GM18505 (cell line): Measurements from ENCODE around the gene NPHS1.
"Not testable (repeated sequence)": the region's sequence is repeated elsewhere in the genome, so short reads cannot be mapped to it uniquely, and the experiment has no call there.

ENCODE experiments used
- ATAC-seq: cut with Tn5 transposase; IDR thresholded peaks from one replicate; pipeline ENCODE4 v1.9.1; 2021; ENCODE audit not compliant: unreplicated experiment
- POLR2A ChIP-seq: IDR thresholded peaks from 4 replicates; pipeline ENCODE4 v1.6.1; 2011; ENCODE audit warnings: borderline replicate concordance; ENCODE audit not compliant: insufficient read depth, insufficient read length; ENCODE audit errors: extremely low read depth

Gene NPHS1

DNA sequence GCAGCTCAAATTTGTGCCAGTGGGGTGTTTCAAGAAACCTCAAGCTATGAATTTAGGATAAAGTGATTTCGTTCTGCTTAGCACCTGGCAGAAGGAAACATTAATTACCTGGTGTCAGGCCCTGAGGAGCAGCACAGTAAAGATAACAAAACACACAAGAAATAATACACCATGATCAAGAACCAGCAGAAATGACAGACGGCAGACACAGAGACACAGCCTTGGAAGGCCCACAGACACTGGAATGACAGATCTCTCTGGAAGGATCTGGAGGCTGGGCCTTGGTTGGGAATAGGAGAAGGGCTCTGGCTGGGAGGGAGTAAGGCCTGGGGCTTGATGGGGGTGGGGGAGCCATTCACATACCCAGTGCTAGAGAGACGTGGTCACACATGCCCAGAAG lies 50.5 kb downstream of the NPHS1 start:
- TF ChIP-seq POLR2A, result no peak

DNA sequence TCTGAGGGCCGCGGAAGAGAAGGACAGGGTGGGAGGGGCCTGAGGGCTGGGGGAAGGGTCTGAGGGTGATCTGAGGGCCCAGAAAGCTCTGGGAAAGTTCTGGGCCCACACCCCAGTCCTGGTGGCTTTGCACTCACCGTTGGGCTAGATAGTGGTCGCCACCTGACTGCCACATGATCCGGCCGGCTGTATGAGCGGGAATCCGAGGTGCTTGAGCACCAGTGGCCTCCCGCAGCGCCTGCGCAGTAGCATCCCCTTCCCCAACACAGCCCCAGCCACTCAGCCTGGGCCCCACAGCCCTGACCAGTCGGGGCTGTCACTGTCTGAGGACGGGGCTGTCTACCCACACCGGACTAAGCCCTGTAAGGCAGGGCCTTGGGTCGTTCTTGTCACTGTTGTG lies 54.6 kb downstream of the NPHS1 start:
- no peak for ATAC-seq
- no peak for TF ChIP-seq POLR2A

More for the DNA sequence above, 50.5 kb downstream of the NPHS1 start:
- ATAC-seq, result no peak

DNA sequence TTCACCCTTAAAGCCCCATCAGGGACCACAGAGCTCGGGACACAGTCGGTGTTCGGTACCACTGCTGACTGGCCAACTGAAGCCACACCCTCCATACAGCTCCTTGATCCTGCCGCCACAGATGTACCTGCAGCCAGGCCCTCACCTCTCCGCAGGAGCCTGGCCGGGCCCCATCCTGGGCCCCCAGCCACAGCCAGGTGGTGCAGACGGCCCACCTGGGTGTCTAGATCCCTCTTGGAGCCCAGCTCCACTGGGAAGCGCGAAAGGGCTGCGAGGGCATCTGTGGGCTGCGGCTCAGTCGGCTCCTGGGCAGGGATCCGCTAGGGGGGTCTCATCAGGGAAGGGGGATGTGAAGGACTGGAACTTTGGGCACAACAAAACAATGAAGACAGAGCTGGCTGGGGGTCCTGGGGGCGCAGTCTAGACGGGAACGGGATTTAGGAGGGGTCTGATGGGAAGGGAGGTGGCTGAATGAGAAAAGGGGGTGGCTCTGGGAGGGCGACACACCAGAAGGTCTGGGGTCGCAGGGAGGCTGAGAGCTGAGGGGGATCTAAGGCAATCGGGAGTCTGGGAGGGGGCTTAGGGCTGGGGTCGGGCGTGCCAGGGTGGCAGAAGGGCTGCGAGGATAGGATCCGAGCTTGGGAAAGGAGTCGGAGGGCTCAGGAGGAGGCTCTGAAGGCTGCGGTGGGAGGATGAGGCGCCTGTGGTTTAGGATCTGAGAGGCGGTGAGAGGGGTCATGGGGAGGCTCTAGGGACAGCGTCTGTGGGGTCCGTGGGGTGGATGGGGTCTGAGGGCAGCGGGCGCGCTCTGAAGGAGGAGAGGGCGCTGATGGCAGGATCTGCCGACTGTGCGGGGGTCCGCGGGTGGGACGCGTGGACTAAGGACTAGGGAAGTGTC lies 55.4 kb downstream of the NPHS1 start:
- no peak for TF ChIP-seq POLR2A
- ATAC-seq, result no peak

DNA sequence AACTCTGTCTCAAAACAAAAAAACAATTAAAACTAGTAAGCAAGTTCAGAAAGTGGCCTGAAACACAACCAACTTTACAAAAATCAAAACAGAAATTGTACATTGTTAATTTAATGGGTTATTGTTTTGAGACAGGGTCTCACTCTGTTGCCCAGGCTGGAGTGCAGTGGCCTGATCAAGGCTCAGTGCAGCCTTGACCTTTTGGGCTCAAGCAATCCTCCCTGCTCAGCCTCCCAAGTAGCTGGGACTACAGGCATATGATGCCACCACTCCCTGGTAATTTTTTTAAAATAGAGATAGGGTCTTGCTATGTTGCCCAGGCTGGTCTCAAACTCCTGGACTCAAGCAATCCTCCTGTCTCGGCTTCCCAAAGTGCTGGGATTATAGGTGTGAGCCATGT lies 56.7 kb downstream of the NPHS1 start:
- ATAC-seq, result not testable (repeated sequence)

DNA sequence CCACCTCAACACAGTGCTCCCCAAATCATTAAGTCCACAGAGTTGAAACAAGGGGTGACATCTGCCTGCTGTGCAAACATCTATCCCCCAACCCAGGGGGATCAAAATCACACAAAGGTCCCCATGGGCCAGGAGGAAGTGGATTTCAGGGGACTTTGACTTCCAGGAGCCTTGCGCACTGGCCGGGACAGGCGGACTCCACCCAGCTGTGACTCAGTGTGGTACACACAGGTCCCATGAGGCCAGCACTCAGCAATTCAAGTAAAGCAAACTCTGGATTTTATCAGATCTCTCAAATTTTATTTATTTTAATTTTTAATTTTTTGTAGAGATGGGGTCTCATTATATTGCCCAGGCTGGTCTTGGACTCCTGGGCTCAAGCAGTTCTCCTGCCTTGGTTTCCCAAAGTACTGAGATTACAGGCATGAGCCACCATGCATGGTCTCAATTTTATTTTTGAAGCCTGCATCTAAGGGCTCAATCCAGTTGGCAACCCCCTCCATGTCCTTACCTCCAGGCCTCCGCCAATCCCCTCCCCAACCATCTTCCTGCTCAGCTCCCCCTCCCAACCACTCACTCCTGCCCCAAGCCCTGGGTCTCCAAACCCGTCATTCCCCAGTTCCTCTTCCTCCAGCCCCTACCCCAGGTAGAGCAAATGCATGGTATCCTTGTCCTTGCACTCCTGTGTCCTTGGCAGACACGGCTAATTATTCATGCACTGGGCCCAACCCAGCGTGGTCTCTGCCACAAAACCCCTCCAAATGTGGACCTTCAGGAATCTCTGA lies 58.7 kb downstream of the NPHS1 start:
- no peak for ATAC-seq
- TF ChIP-seq POLR2A, result no peak

DNA sequence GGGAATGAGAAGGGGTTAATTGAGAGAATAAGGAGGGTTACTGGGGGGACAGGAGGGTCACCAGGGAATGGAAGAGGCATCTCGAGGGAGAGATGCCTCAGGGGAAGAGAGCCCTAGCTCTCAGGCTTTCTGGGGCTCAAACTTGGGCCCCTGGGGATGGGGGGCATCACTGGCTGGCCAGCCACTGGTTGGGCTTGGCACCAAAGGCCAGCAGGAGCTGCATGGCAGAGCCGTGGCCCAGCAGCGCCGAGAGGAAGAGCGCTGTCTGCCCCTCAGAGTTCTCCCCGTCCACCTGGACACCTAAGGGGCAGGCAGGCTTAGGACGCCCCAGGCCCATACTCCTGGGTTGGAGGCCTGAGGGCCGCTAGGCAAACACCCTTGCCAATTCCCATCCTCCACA lies 59.4 kb downstream of the NPHS1 start:
- ATAC-seq, result no peak
- no peak for TF ChIP-seq POLR2A

DNA sequence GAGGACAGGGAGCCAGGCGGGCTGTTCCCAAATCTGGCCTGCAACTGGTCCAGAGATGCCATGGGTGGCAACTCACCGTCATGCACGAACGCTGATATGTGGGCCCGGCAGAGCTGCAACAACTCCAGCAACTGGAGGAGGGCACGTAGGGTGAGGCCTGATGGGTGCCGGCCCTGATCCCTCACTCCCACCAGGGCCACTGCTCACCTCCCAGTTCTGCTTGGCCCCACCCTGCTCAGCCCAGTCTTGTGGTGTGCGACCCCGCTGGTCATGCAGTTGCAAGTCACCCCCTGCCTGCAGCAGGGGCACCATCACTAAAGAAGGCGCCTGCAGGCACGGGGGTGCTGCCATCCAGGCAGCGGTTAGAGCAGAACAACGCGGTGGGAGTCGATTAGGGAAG lies 60.0 kb downstream of the NPHS1 start:
- no peak for TF ChIP-seq POLR2A
- ATAC-seq, result no peak

DNA sequence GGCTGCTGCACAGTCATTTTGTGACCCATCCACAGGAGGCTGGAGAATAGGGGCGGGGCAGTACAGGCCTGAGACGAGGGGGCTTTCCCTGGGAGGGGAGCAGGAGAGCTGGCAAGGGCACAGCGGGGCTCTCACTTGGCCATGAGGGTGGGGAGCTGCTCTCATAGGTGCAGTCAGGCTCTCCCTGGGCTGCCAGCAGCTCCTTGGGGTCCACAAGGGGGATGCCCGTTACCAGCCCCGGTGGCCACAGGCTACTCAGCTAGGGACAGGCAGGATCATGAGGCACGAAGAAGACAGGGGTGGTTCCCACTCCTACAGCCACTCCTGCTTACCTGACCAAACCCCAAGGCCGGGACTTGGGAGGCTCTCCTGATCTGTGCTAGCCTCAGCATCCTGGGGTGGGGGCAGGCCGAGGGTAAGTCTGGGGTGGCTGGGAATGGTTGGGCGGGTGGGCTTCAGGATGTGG lies 60.5 kb downstream of the NPHS1 start:
- no peak for TF ChIP-seq POLR2A
- no peak for ATAC-seq

DNA sequence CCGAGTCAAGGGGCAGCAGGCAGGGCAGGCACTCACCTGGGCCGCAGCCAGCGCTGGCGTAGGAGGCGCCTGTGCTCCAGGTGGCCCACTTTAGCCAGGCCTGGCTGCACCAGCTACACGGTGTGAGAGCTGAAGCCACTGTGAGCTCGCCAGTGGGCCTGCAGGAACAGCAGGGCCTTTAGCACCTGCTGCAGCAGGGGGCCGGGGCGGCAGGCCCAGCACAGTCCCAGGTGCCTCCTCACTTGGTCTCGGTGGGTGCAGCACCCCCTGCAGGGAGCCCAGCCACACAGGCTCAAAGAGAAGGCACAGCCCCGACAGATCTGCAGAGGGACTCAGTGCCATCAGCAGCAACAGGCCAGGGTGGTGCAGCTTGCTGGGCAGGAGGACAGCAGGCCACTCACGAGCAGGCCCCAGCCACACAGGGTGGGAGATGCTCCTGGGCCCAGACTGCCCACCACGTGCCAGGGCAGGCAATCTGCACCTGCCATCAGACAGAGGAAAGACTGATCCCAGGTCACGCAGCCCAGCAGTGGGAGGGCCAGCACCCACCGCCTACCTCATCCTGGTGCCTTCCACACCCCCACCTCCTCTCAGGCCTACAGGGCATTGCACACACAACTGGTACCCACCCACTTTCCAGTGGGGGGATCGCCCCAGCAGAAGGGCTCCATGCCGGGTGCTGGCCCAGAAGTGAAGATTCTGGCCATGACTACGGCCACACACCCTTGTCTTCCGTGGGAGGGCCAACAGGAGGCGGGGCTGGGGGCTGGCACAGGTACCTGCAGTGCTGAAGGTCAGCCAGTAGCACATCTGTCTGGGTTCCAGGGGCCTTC lies 61.1 kb downstream of the NPHS1 start:
- no peak for ATAC-seq
- no peak for TF ChIP-seq POLR2A

DNA sequence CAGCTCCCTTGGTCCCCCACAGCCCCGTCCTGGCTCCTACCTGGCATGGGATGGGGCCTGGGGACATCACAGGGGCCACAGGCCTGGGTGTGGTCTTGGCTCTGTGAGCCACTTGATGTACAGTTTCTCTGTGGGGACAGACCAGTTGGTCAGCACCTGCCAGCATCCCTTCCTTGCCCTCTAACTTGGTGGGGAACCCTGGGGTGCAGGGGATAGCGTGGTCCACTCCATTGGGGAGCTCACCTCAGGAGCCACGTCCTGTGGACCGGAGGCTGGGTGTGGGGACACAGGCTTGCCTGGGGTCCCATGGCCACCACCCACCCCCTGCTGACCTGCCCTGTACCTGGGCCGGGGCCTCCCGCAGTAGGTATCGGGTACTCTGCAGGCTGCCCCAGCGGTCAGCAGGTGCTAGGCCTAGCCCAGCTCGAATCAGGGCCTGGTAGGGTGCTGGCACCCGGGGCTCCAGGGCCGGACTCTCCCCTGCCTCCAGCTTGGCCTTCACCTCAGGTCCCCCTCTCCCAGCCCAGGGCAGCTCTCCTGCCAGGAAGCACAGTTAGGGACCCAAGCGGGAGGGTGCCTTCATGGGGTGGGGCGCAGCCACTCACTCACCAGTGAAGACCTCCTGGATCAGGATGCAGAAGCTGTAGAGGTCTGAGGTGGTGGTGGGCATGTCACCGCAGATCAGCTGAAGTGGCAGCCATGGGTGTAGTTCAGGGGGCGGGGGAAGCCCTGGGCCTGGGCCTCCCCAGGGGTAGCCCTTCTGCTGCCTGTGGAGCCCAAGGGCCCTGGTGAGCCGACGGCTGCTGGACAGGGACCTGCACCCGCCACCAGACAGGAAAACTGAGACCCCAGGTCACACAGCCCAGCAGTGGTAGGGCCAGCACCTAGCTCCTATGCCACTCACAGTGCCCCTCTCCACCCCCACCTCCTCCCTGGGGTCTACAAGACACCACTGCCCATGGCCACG lies 62.0 kb downstream of the NPHS1 start:
- TF ChIP-seq POLR2A, result no peak
- ATAC-seq, result no peak

DNA sequence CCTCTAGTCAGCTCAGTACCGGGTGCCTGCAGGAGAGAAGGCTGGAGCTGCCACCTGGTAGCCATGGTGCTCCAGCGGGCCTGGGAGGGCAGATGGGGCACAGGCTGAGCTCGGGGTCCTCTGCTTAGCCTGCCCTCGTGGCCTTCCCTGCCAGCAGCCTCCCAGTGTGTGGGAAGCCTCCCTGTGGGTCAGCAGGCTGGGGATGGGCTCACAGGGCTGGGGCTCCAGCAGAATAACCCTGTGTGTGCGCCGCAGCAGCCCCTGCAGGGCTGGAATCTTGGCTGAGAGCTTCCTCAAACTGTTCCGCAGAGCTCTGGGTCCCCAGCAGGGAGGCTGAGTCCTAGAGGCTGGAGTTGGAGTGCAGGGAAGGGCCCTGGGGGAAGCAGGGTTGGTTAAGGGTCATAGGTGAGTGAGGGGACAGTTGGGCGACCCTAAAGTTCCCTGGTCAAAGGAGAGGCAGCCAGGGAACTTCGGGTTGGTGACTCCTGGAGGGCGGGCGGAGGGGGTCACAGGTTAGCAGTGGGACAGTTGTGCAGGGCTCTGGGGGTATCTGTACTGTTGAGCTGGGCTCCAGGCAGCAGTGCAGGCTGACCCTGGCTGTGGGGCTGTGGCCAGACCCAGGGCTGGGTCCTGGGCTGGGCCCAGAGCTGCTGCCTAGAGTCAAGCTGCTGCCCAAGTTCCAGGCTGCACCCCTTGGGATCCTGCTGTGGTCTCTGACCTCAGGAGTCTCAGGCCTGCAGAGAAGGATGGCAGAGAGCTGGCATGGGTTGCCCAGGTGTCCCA lies 62.9 kb downstream of the NPHS1 start:
- TF ChIP-seq POLR2A, result no peak
- ATAC-seq, result no peak

DNA sequence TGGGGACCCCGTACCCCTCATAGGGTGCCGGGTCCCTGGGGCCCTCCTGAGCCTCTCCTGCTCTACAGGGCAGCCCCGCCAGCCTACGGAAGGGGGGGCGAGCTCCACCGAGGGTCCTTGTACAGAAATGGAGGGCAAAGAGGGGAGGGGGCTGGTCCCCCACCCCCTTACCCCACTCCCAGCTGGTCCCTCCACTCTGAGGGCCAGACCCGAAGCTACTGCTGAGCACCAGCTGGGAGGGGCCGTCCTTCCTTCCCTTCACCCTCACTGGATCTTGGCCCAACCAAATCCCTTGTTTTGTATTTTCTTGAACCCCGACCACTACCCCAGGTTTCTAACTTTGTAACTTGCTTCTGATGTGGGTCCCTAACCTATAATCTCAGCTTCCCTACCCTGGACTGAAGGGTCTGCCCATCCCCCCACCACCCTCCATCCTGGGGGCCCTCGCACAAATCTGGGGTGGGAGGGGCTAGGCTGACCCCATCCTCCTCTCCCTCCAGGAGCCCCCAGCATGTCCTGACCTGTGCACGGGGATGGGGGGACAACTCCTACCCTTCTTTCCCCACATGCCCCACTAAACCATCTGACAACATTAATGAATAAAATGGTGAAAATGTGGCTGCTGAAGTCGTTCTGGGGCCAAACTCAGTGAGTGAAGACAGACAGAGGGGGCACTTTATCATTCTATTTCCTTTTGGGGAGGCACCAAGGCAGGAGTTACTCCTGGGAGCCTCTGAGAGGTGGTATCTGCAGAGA lies 63.9 kb downstream of the NPHS1 start:
- ATAC-seq, result no peak

More for the DNA sequence above, 63.9 kb downstream of the NPHS1 start:
- no peak for TF ChIP-seq POLR2A
